ENCODE data around the gene SRGAP1.
A peak's percentile ranks its signal among the peaks of the same experiment; 100 is the strongest.

SRGAP1 gene

DNA sequence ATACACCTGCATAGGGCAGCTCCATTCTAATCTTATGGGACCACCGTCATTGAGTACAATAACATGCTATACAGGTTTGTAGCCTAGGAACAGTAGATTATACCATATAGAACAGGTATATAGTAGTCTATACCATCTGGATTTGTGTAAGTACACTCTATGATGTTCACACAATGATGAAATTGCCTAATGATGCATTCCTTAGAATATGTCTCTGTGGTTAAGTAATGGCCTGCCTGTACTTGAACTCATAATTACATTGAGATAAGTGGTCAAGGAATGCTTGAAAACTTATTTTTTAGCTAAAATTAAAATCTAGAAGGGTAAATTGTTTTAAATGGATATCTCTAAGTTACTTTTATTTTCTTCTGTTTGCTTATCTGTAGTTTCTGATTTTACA is 152.7 kb downstream of the SRGAP1 start:
- Histone ChIP-seq H3K14ac (ENCODE audit: low read length) (no peak overlapping the region), H3K4me1 (ENCODE audit: control insufficient read depth in 1 of 2, insufficient read depth in 2 of 2, low read length in 2 of 2) (peaks cover 3 to 9% of the 10 kb centered on the region in 2 experiments), H3K27ac (ENCODE audit: low read depth, low read length) (no peak overlapping the region), H3K79me1 (ENCODE audit: low read length) (no peaks in the 10 kb centered on the region), H2BK120ac (ENCODE audit: insufficient read depth, low read length, poor library complexity) (no peak overlapping the region), H3K4me3 (ENCODE audit: low read depth, low read length) (no peak overlapping the region), H4K91ac (ENCODE audit: low read depth, low read length) (no peak overlapping the region), H2AK5ac (ENCODE audit: low read length) (no peak overlapping the region), H3K9me3 (ENCODE audit: insufficient read depth, low read depth, low read length) (no peaks in the 10 kb centered on the region), H3K23ac (ENCODE audit: low read length) (no peak overlapping the region), H3K4me2 (ENCODE audit: low read length) (no peak overlapping the region), H4K8ac (ENCODE audit: low read depth, low read length) (no peak overlapping the region), H2AFZ (ENCODE audit: insufficient read depth, low read length, poor library complexity) (no peak overlapping the region), H2BK12ac (ENCODE audit: low read length) (no peak overlapping the region), H3K27me3 (ENCODE audit: insufficient read depth, low read length) (no peaks in the 10 kb centered on the region), H3K9ac (ENCODE audit: low read length) (no peak overlapping the region), H3K79me2 (ENCODE audit: control insufficient read depth, insufficient read depth, low read length, poor library complexity) (no peaks in the 10 kb centered on the region), H4K12ac (ENCODE audit: low read depth, low read length) (no peak overlapping the region), H3K4ac (ENCODE audit: low read depth, low read length) (no peak overlapping the region), H3K36me3 (ENCODE audit: control insufficient read depth in 1 of 2, insufficient read depth in 2 of 2, low read length in 2 of 2) (no peaks in the 10 kb centered on the region), H3K18ac (ENCODE audit: low read length) (no peak overlapping the region), H2BK5ac (ENCODE audit: low read depth, low read length, poor library complexity) (no peak overlapping the region)
- no CpG with 5 or more reads among the region's 1 CpG for WGBS (ENCODE audit: extremely low coverage, insufficient coverage, insufficient read length)
- DNase-seq = no peak

DNA sequence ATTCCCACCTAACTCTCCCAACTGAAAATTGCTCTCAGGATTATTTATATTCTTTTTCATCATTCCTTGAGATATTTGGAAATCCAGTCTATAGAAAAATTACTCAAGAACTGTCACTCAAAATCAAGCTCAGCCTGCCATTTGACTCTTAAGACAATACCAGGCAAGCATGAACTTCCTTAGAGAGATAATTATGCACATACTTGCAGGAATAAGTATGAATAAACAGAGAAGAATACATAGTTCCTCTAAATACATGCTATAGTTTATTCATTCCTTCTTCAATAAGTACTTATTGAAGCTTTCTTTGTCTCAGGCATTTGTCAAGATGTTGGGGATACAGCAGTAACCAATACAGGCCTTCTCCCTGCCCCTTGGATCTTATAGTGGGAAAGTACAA is 154.1 kb downstream of the SRGAP1 start:
- Histone ChIP-seq H3K4ac (ENCODE audit: low read depth, low read length) (no peak overlapping the region), H3K23ac (ENCODE audit: low read length) (no peak overlapping the region), H3K4me2 (ENCODE audit: low read length) (no peak overlapping the region), H3K27me3 (ENCODE audit: insufficient read depth, low read length) (no peaks in the 10 kb centered on the region), H3K9me3 (ENCODE audit: insufficient read depth, low read depth, low read length) (no peaks in the 10 kb centered on the region), H3K4me3 (ENCODE audit: low read depth, low read length) (no peak overlapping the region), H2BK5ac (ENCODE audit: low read depth, low read length, poor library complexity) (no peak overlapping the region), H2AFZ (ENCODE audit: insufficient read depth, low read length, poor library complexity) (no peak overlapping the region), H3K14ac (ENCODE audit: low read length) (no peak overlapping the region), H2BK120ac (ENCODE audit: insufficient read depth, low read length, poor library complexity) (no peak overlapping the region), H3K9ac (ENCODE audit: low read length) (no peak overlapping the region), H2BK12ac (ENCODE audit: low read length) (no peak overlapping the region), H4K8ac (ENCODE audit: low read depth, low read length) (no peak overlapping the region), H3K79me1 (ENCODE audit: low read length) (no peaks in the 10 kb centered on the region), H4K91ac (ENCODE audit: low read depth, low read length) (no peak overlapping the region), H4K12ac (ENCODE audit: low read depth, low read length) (no peak overlapping the region), H3K4me1 (ENCODE audit: control insufficient read depth in 1 of 2, insufficient read depth in 2 of 2, low read length in 2 of 2) (peaks cover 0 to 3% of the 10 kb centered on the region in 2 experiments), H3K27ac (ENCODE audit: low read depth, low read length) (no peak overlapping the region), H3K79me2 (ENCODE audit: control insufficient read depth, insufficient read depth, low read length, poor library complexity) (no peaks in the 10 kb centered on the region), H3K36me3 (ENCODE audit: control insufficient read depth in 1 of 2, insufficient read depth in 2 of 2, low read length in 2 of 2) (no peaks in the 10 kb centered on the region), H2AK5ac (ENCODE audit: low read length) (no peak overlapping the region), H3K18ac (ENCODE audit: low read length) (no peak overlapping the region)
- no peak for DNase-seq

DNA sequence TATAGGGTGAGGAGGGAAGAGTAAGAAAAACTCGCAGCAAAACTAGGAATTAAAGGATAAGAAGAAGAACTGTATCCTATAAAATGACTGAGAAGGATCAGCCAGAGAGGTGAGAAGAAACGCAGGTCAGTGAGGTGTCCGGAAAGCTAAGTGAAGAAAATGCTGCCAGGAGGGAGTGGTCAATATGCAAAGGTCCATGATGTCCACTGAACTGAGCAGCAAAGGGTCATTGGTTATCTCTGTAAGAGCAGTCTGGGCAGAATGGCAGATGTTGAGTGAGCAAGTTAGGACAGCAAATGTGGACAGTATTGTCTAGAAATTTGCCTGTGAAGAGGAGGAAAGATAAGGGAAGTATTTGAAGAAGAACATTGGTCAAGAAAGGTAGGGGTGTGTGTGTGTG is 155.4 kb downstream of the SRGAP1 start:
- Histone ChIP-seq H3K79me2 (ENCODE audit: control insufficient read depth, insufficient read depth, low read length, poor library complexity) (no peaks in the 10 kb centered on the region), H3K27me3 (ENCODE audit: insufficient read depth, low read length) (no peaks in the 10 kb centered on the region), H4K8ac (ENCODE audit: low read depth, low read length) (no peak overlapping the region), H3K4me3 (ENCODE audit: low read depth, low read length) (no peak overlapping the region), H3K18ac (ENCODE audit: low read length) (no peak overlapping the region), H3K14ac (ENCODE audit: low read length) (no peak overlapping the region), H3K4me1 (ENCODE audit: control insufficient read depth in 1 of 2, insufficient read depth in 2 of 2, low read length in 2 of 2) (peaks cover 0 to 3% of the 10 kb centered on the region in 2 experiments), H2BK120ac (ENCODE audit: insufficient read depth, low read length, poor library complexity) (no peak overlapping the region), H2BK12ac (ENCODE audit: low read length) (no peak overlapping the region), H3K23ac (ENCODE audit: low read length) (no peak overlapping the region), H2AFZ (ENCODE audit: insufficient read depth, low read length, poor library complexity) (no peak overlapping the region), H3K79me1 (ENCODE audit: low read length) (no peaks in the 10 kb centered on the region), H3K9me3 (ENCODE audit: insufficient read depth, low read depth, low read length) (no peaks in the 10 kb centered on the region), H4K91ac (ENCODE audit: low read depth, low read length) (no peak overlapping the region), H4K12ac (ENCODE audit: low read depth, low read length) (no peak overlapping the region), H3K36me3 (ENCODE audit: control insufficient read depth in 1 of 2, insufficient read depth in 2 of 2, low read length in 2 of 2) (no peaks in the 10 kb centered on the region), H2BK5ac (ENCODE audit: low read depth, low read length, poor library complexity) (no peak overlapping the region), H3K27ac (ENCODE audit: low read depth, low read length) (no peak overlapping the region), H3K9ac (ENCODE audit: low read length) (no peak overlapping the region), H3K4ac (ENCODE audit: low read depth, low read length) (no peak overlapping the region), H2AK5ac (ENCODE audit: low read length) (no peak overlapping the region), H3K4me2 (ENCODE audit: low read length) (no peak overlapping the region)
- peak in 1 of 2 donors; percentile 9 for DNase-seq
- no CpG with 5 or more reads among the region's 3 CpGs for WGBS (ENCODE audit: extremely low coverage, insufficient coverage, insufficient read length)

DNA sequence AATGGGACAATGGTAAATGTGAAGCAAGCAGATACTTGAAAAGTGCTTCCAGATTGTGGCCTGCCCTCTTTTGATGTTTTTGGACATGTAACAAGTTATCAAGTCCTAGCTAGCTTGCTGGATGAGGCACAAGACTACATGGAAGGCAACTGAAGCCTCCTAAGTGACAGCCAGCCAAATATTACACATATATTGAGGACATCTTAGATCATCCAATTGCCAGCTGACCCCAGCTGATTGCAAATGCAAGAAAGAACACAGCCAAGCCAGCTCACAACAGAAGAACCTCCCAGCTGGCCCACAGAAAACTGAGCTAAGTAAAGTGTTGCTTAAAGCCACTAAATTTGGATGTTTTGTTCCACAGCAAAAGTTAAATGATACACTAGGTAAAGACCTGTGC is 156.9 kb downstream of the SRGAP1 start:
- Histone ChIP-seq H3K27me3 (ENCODE audit: insufficient read depth, low read length) (no peaks in the 10 kb centered on the region), H3K4me1 (ENCODE audit: control insufficient read depth in 1 of 2, insufficient read depth in 2 of 2, low read length in 2 of 2) (peaks cover 0 to 3% of the 10 kb centered on the region in 2 experiments), H3K14ac (ENCODE audit: low read length) (no peak overlapping the region), H3K79me1 (ENCODE audit: low read length) (no peaks in the 10 kb centered on the region), H3K9me3 (ENCODE audit: insufficient read depth, low read depth, low read length) (no peaks in the 10 kb centered on the region), H2AFZ (ENCODE audit: insufficient read depth, low read length, poor library complexity) (no peak overlapping the region), H3K18ac (ENCODE audit: low read length) (no peak overlapping the region), H3K23ac (ENCODE audit: low read length) (no peak overlapping the region), H3K36me3 (ENCODE audit: control insufficient read depth in 1 of 2, insufficient read depth in 2 of 2, low read length in 2 of 2) (no peaks in the 10 kb centered on the region), H3K4me2 (ENCODE audit: low read length) (no peak overlapping the region), H3K9ac (ENCODE audit: low read length) (no peak overlapping the region), H3K27ac (ENCODE audit: low read depth, low read length) (no peak overlapping the region), H2BK120ac (ENCODE audit: insufficient read depth, low read length, poor library complexity) (no peak overlapping the region), H4K91ac (ENCODE audit: low read depth, low read length) (no peak overlapping the region), H2BK12ac (ENCODE audit: low read length) (no peak overlapping the region), H2AK5ac (ENCODE audit: low read length) (no peak overlapping the region), H3K4me3 (ENCODE audit: low read depth, low read length) (no peak overlapping the region), H4K12ac (ENCODE audit: low read depth, low read length) (no peak overlapping the region), H3K79me2 (ENCODE audit: control insufficient read depth, insufficient read depth, low read length, poor library complexity) (no peaks in the 10 kb centered on the region), H4K8ac (ENCODE audit: low read depth, low read length) (no peak overlapping the region), H3K4ac (ENCODE audit: low read depth, low read length) (no peak overlapping the region), H2BK5ac (ENCODE audit: low read depth, low read length, poor library complexity) (no peak overlapping the region)
- no peak for DNase-seq

DNA sequence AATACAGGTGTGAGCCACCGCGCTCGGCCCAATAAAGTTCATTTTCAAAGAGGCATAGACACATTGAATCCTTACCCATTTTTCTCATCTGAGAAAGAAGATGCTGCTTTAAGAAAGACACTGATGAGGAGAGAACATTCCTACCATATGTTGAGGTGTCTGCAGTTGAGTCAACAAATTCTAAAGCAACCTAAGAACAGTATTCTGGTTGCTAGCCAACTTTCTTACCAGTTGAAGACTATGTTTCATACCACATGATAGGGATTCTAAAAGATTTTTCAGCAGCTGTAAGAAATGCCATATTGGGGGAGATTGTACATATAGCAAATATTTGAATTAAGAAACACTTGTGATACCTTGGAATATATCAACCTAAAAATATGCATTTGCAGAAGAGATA is 160.1 kb downstream of the SRGAP1 start:
- Histone ChIP-seq H3K4ac (ENCODE audit: low read depth, low read length) (no peak overlapping the region), H4K8ac (ENCODE audit: low read depth, low read length) (no peak overlapping the region), H3K9me3 (ENCODE audit: insufficient read depth, low read depth, low read length) (no peaks in the 10 kb centered on the region), H2BK5ac (ENCODE audit: low read depth, low read length, poor library complexity) (no peak overlapping the region), H3K18ac (ENCODE audit: low read length) (no peak overlapping the region), H3K4me3 (ENCODE audit: low read depth, low read length) (no peak overlapping the region), H3K79me2 (ENCODE audit: control insufficient read depth, insufficient read depth, low read length, poor library complexity) (no peaks in the 10 kb centered on the region), H2BK120ac (ENCODE audit: insufficient read depth, low read length, poor library complexity) (no peak overlapping the region), H3K23ac (ENCODE audit: low read length) (no peak overlapping the region), H3K9ac (ENCODE audit: low read length) (no peak overlapping the region), H3K4me1 (ENCODE audit: control insufficient read depth in 1 of 2, insufficient read depth in 2 of 2, low read length in 2 of 2) (no peaks in the 10 kb centered on the region), H2AK5ac (ENCODE audit: low read length) (no peak overlapping the region), H4K91ac (ENCODE audit: low read depth, low read length) (no peak overlapping the region), H3K4me2 (ENCODE audit: low read length) (no peak overlapping the region), H4K12ac (ENCODE audit: low read depth, low read length) (no peak overlapping the region), H2BK12ac (ENCODE audit: low read length) (no peak overlapping the region), H2AFZ (ENCODE audit: insufficient read depth, low read length, poor library complexity) (no peak overlapping the region), H3K27ac (ENCODE audit: low read depth, low read length) (no peak overlapping the region), H3K79me1 (ENCODE audit: low read length) (no peaks in the 10 kb centered on the region), H3K27me3 (ENCODE audit: insufficient read depth, low read length) (no peaks in the 10 kb centered on the region), H3K14ac (ENCODE audit: low read length) (no peak overlapping the region), H3K36me3 (ENCODE audit: control insufficient read depth in 1 of 2, insufficient read depth in 2 of 2, low read length in 2 of 2) (no peaks in the 10 kb centered on the region)
- whole genome bisulfite sequencing (ENCODE audit: extremely low coverage, insufficient coverage, insufficient read length) = no CpG with 5 or more reads among the region's 3 CpGs
- peak in 1 of 2 donors; percentile 73 for DNase-seq
